ENCODE measurements around the gene MEAK7. TPM values are rescaled to one million over a fixed set of nuclear protein-coding genes. Genes with fewer than 3 reads are reported as not detected.

MEAK7 gene
- total RNA-seq, 4 donors from 2014 or later: 7.9 to 30.5 (median 10.4) TPM

DNA sequence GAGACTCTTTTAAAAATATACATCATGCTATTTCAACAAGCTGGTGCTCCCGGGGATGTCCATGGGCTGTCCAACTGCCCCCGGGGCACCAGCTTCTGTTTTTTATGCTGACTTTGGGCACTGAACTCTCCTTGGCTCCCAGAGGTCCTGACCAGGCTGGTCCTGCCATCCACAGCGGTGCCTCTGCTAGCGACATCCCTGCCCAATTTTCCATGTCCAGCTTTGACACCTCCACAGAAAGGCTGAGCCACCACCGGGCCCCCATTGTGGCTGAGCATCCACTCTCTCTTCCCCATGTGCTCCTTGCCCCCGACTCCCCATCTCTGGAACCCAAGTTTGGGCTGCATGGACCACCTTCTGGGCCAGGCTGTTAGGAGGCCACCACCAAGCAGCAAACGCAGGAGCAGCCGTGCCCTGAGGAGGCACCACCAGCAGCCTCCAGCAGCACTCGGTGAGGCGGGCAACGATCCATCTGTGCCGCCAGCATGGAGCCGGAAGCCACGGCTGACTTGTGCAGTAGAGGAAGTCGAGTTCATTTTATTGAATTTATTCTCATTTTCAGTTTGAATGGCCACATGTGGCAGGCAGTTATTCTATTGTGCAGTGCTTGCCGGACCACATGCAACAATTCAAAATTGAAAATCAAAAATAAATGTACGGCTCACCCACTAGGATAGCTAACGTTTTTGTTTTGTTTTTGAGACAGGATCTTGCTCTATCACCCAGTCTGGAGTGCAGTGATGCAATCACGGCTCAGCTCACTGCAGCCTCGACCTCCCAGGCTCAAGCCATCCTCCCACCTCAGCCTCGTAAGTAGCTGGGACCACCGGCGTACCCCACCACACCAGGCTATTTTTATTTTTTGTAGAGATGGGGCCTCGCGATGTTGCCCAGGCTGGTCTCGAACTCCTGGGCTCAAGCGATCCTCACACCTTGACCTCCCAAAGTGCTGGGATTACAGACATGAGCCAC, 2.8 kb upstream of the MEAK7 start:
- 50 to 74% methylated on average over 4 to 16 of the region's 27 CpGs for WGBS, 2 donors (ENCODE audit: low coverage in 1 of 2)

DNA sequence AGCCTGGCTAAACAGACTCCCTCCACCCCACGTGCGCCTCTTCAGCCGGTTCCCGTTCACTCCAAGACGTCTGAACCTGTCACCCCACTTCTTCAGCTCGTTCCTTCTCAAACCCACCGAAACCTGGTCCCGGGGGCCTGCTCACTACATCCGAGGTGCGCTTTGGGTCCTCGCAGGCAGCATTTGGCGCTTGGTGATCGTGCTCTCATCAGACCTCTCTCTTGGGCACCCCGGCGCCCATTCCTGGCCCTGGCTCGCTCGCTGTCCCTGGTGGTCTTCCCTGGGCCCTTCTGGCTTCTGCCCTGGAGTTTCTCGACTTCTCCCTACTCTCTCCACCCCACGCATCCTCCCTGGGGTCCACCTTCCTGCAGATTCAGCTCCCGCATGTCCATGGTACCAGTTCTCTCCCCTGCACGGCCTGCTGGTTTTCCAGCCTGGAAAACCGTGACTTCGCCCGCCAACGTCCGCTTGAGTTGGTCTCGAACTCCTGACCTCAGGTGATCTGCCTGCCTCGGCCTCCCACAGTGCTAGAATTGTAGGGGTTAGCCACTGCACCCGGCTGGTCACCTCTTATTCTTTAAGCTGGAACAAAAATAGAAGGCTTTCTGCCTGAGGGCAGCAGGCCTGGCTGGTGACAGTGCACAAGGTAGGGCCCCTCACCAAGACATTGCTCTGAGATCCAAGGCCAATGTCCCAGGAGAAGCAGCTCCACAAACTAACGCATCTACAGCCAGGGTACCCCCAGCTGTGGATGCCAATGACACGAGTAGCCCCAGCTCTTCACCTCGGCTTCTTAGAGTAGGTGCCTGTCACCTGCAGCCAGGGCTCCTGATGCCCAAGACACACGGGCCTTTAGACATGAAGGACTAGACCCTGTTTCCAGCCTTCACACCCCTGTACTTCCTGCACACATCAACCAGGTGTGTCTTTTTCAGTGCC, 1.1 kb upstream of the MEAK7 start:
- peaks cover 3 to 35% (median 18%) of the 10 kb centered on the region in 3 donors for H3K4me1 ChIP-seq
- peak overlapping the region; percentile 77 to 89 for H3K4me3 ChIP-seq
- H3K27me3 ChIP-seq: no peaks in the 10 kb centered on the region
- no peak for ATAC-seq
- H3K36me3 ChIP-seq: peaks cover 0 to 16% of the 10 kb centered on the region in 2 donors
- 32 to 85% methylated on average over 15 to 18 of the region's 33 CpGs for WGBS, 2 donors (ENCODE audit: low coverage in 1 of 2)
- TF ChIP-seq POLR2A (IDR thresholded peaks at IDR 0.05): no peak
- TF ChIP-seq, protein P1, sequence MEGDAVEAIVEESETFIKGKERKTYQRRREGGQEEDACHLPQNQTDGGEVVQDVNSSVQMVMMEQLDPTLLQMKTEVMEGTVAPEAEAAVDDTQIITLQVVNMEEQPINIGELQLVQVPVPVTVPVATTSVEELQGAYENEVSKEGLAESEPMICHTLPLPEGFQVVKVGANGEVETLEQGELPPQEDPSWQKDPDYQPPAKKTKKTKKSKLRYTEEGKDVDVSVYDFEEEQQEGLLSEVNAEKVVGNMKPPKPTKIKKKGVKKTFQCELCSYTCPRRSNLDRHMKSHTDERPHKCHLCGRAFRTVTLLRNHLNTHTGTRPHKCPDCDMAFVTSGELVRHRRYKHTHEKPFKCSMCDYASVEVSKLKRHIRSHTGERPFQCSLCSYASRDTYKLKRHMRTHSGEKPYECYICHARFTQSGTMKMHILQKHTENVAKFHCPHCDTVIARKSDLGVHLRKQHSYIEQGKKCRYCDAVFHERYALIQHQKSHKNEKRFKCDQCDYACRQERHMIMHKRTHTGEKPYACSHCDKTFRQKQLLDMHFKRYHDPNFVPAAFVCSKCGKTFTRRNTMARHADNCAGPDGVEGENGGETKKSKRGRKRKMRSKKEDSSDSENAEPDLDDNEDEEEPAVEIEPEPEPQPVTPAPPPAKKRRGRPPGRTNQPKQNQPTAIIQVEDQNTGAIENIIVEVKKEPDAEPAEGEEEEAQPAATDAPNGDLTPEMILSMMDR (IDR thresholded peaks at IDR 0.05): no peak
- TF ChIP-seq EP300 (IDR thresholded peaks at IDR 0.05): no peak
- no peak for TF ChIP-seq POLR2AphosphoS5 (IDR thresholded peaks at IDR 0.05)
- peak overlapping the region; percentile 60 to 95 (median 92) for H3K27ac ChIP-seq
- H3K9me3 ChIP-seq: no peaks in the 10 kb centered on the region

More for the DNA sequence above, 2.8 kb upstream of the MEAK7 start:
- Histone ChIP-seq H3K27me3 (no peaks in the 10 kb centered on the region), H3K36me3 (peaks cover 0 to 4% of the 10 kb centered on the region in 2 donors), H3K4me3 (no peak overlapping the region), H3K4me1 (peaks cover 3 to 44% (median 21%) of the 10 kb centered on the region in 3 donors), H3K27ac (no peak overlapping the region), H3K9me3 (no peaks in the 10 kb centered on the region)
- no peak for ATAC-seq
- TF ChIP-seq, protein P1 (IDR thresholded peaks at IDR 0.05): no peak
- TF ChIP-seq POLR2A (IDR thresholded peaks at IDR 0.05) (no peak), EP300 (IDR thresholded peaks at IDR 0.05) (no peak), POLR2AphosphoS5 (IDR thresholded peaks at IDR 0.05) (no peak)

DNA sequence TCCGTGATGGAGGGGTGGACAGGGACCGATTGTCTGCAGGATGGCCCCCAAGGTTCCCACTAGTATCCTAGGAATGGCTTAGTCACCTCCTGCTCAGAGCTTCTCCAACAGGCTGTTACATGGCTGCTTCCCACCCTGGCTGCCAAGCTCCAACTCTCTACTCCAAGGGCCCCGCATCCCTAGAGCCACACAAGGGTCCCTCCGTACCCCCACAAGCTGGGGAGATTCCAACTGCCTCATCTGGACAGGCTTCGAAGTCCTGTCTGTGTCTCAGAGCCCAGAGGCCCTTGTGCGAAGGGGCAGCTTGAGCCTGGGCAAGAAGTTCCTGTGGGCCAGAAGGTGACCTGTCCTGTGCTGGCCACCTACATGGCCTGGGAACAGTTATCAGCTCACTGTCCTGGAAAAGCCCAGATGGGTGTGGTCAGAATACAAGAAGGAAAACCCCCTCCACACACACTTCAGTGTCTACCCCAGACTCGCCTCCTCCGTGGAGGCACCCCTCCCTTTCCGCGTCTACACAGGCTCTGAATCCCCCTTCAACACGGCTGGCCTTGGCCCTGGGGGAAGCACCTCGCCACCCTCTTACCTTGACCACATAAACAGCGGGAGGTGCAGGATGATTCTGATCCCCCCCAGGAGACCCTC, 586 bp downstream of the MEAK7 start:
- peaks cover 3 to 35% (median 18%) of the 10 kb centered on the region in 3 donors for H3K4me1 ChIP-seq
- H3K27ac ChIP-seq: peak overlapping the region; percentile 10 to 95 (median 92)
- ATAC-seq: no peak
- peaks cover 0 to 33% of the 10 kb centered on the region in 2 donors for H3K36me3 ChIP-seq
- 0 to 41% methylated on average over 1 to 5 of the region's 13 CpGs for WGBS, 2 donors (ENCODE audit: low coverage in 1 of 2)
- peak overlapping the region; percentile 77 to 89 for H3K4me3 ChIP-seq
- TF ChIP-seq, protein P1 (IDR thresholded peaks at IDR 0.05): no peak
- TF ChIP-seq POLR2AphosphoS5 (IDR thresholded peaks at IDR 0.05) (no peak), POLR2A (IDR thresholded peaks at IDR 0.05) (no peak), EP300 (IDR thresholded peaks at IDR 0.05) (no peak)
- H3K27me3 ChIP-seq: no peaks in the 10 kb centered on the region
- H3K9me3 ChIP-seq: no peaks in the 10 kb centered on the region

DNA sequence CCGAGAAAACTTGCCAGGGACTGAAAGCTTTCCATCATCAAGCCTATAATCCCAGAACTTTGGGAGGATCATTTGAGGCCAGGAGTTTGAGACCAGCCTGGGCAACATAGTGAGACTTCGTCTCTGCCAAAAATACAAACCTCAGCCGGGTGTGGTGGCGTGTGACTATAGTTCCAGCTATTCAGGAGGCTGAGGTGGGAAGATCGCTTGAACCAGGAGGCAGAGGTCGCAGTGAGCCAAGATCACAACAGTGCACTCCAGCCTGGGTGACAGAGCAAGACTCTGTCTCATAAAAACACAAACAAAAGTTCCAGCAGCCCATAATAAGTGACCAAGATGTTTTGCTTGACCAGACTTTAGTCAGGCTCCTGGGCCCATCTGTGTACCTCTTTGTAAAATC, 1.9 kb downstream of the MEAK7 start:
- H3K4me1 ChIP-seq: peaks cover 3 to 35% (median 18%) of the 10 kb centered on the region in 3 donors
- no peak overlapping the region for H3K4me3 ChIP-seq
- 94 to 100% methylated on average over 2 to 6 of the region's 6 CpGs for WGBS, 2 donors (ENCODE audit: low coverage in 1 of 2)
- no peak overlapping the region for H3K27ac ChIP-seq
- TF ChIP-seq, protein P1 (IDR thresholded peaks at IDR 0.05): no peak
- no peak for TF ChIP-seq EP300 (IDR thresholded peaks at IDR 0.05)
- ATAC-seq: no peak
- H3K27me3 ChIP-seq: no peaks in the 10 kb centered on the region
- peaks cover 0 to 41% of the 10 kb centered on the region in 2 donors for H3K36me3 ChIP-seq
- no peaks in the 10 kb centered on the region for H3K9me3 ChIP-seq
